Trophoblast cell (in vitro differentiated cells and primary cell): ENCODE results near the gene C19orf12.

Source experiments
- DNase-seq, 2 donors: peaks; one replicate each; pipeline ENCODE4 v3.0.0-alpha.2; 2016
- H2AFZ ChIP-seq: 2 replicates; pipeline ENCODE4 v1.6.1; 2013; ENCODE audit warnings: low read length, moderate library complexity, mild to moderate bottlenecking; ENCODE audit not compliant: insufficient read depth, poor library complexity
- H2AK5ac ChIP-seq: 2 replicates; pipeline ENCODE4 v1.6.1; 2013; ENCODE audit warnings: mild to moderate bottlenecking, low read length
- H2BK120ac ChIP-seq: 2 replicates; pipeline ENCODE4 v1.6.1; 2013; ENCODE audit warnings: low read length, mild to moderate bottlenecking, moderate library complexity; ENCODE audit not compliant: insufficient read depth, poor library complexity
- H2BK12ac ChIP-seq: 2 replicates; pipeline ENCODE4 v1.6.1; 2013; ENCODE audit warnings: mild to moderate bottlenecking, low read length, moderate library complexity
- H2BK5ac ChIP-seq: 2 replicates; pipeline ENCODE4 v1.6.1; 2013; ENCODE audit warnings: low read length, low read depth, moderate library complexity, mild to moderate bottlenecking; ENCODE audit not compliant: poor library complexity
- H3K14ac ChIP-seq: 2 replicates; pipeline ENCODE4 v1.6.1; 2013; ENCODE audit warnings: mild to moderate bottlenecking, low read length
- H3K18ac ChIP-seq: 2 replicates; pipeline ENCODE4 v1.6.1; 2013; ENCODE audit warnings: mild to moderate bottlenecking, low read length
- H3K23ac ChIP-seq: 2 replicates; pipeline ENCODE4 v1.6.1; 2013; ENCODE audit warnings: low read length
- H3K27ac ChIP-seq: 2 replicates; pipeline ENCODE4 v1.5.1; 2013; ENCODE audit warnings: low read depth, mild to moderate bottlenecking, inconsistent platforms, low read length, moderate library complexity
- H3K27me3 ChIP-seq: 2 replicates; pipeline ENCODE4 v1.6.1; 2013; ENCODE audit warnings: inconsistent platforms, mild to moderate bottlenecking, low read length, moderate library complexity; ENCODE audit not compliant: insufficient read depth
- H3K36me3 ChIP-seq, 2 experiments: 1 replicate in 1 of 2; 2 replicates in 1 of 2; pipeline ENCODE4 v1.6.1; 2013; ENCODE audit warnings: low read length in 2 of 2, mild to moderate bottlenecking in 2 of 2, moderate library complexity in 1 of 2; ENCODE audit not compliant: insufficient read depth in 2 of 2, control insufficient read depth in 1 of 2
- H3K4ac ChIP-seq: 2 replicates; pipeline ENCODE4 v1.6.1; 2013; ENCODE audit warnings: low read depth, mild to moderate bottlenecking, low read length, moderate library complexity
- H3K4me1 ChIP-seq, 2 experiments: 1 replicate in 1 of 2; 2 replicates in 1 of 2; pipeline ENCODE4 v1.6.1; 2013; ENCODE audit warnings: low read length in 2 of 2, mild to moderate bottlenecking in 2 of 2, moderate library complexity in 1 of 2; ENCODE audit not compliant: insufficient read depth in 2 of 2, control insufficient read depth in 1 of 2
- H3K4me2 ChIP-seq: 2 replicates; pipeline ENCODE4 v1.6.1; 2013; ENCODE audit warnings: inconsistent platforms, mild to moderate bottlenecking, low read length, moderate library complexity
- H3K4me3 ChIP-seq: 2 replicates; pipeline ENCODE4 v1.5.1; 2013; ENCODE audit warnings: mild to moderate bottlenecking, low read depth, low read length, inconsistent platforms
- H3K79me1 ChIP-seq: one replicate; pipeline ENCODE4 v1.6.1; 2013; ENCODE audit warnings: low read length
- H3K79me2 ChIP-seq: 2 replicates; pipeline ENCODE4 v1.6.1; 2013; ENCODE audit warnings: low read length, mild to moderate bottlenecking; ENCODE audit not compliant: control insufficient read depth, insufficient read depth, poor library complexity
- H3K9ac ChIP-seq: 2 replicates; pipeline ENCODE4 v1.6.1; 2013; ENCODE audit warnings: mild to moderate bottlenecking, low read length
- H3K9me3 ChIP-seq: 2 replicates; pipeline ENCODE4 v1.6.1; 2013; ENCODE audit warnings: low read depth, mild to moderate bottlenecking, control low read depth, inconsistent platforms, low read length; ENCODE audit not compliant: insufficient read depth
- H4K12ac ChIP-seq: 2 replicates; pipeline ENCODE4 v1.6.1; 2013; ENCODE audit warnings: low read depth, mild to moderate bottlenecking, low read length, moderate library complexity
- H4K8ac ChIP-seq: 2 replicates; pipeline ENCODE4 v1.6.1; 2013; ENCODE audit warnings: low read depth, mild to moderate bottlenecking, low read length, moderate library complexity
- H4K91ac ChIP-seq: one replicate; pipeline ENCODE4 v1.6.1; 2013; ENCODE audit warnings: low read depth, mild to moderate bottlenecking, low read length, moderate library complexity
- WGBS: extraction: QIAGEN DNeasy Blood & Tissue Kit; methylation state at CpG from one replicate; pipeline ENCODE4 v1.1.7; 2013; ENCODE audit warnings: missing lambda C conversion rate; ENCODE audit not compliant: insufficient read length, insufficient coverage; ENCODE audit errors: extremely low coverage; 5-methylcytosine and 5-hydroxymethylcytosine counted together

C19orf12 gene

DNA sequence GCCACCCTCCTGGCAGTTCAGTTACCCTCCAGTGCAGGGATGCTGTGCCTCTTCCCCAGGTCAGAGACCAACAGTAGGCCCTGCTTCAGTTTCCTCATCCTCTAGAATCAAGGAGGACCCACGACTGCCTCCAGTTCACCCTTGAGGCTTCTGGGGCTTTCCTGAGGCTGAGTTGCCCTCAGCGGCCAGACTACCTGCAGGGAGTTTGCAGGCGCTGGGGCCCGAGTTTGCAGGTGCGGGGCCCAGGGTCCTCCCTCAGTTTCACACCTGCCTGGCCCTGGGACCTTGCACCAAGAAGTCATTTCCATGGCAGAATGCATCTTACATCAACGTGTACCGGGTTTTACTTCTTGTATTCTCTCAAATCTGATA, 38.9 kb upstream of the C19orf12 start:
- no peak overlapping the region for H4K91ac ChIP-seq
- H2AFZ ChIP-seq = no peak overlapping the region
- no peak overlapping the region for H4K12ac ChIP-seq
- H3K27me3 ChIP-seq = no peaks in the 10 kb centered on the region
- H3K79me1 ChIP-seq = no peaks in the 10 kb centered on the region
- no peak overlapping the region for H3K4me3 ChIP-seq
- no peaks in the 10 kb centered on the region for H3K36me3 ChIP-seq
- no peak overlapping the region for H3K14ac ChIP-seq
- no peaks in the 10 kb centered on the region for H3K4me1 ChIP-seq
- H3K4ac ChIP-seq = no peak overlapping the region
- WGBS = no CpG with 5 or more reads among the region's 7 CpGs
- no peak overlapping the region for H3K4me2 ChIP-seq
- no peak overlapping the region for H4K8ac ChIP-seq
- H2BK120ac ChIP-seq = no peak overlapping the region
- H2BK5ac ChIP-seq = no peak overlapping the region
- no peak overlapping the region for H2AK5ac ChIP-seq
- H3K9me3 ChIP-seq = no peaks in the 10 kb centered on the region
- no peak overlapping the region for H2BK12ac ChIP-seq
- H3K23ac ChIP-seq = no peak overlapping the region
- no peak overlapping the region for H3K27ac ChIP-seq
- no peak overlapping the region for H3K18ac ChIP-seq
- H3K9ac ChIP-seq = no peak overlapping the region
- DNase-seq = no peak
- H3K79me2 ChIP-seq = no peaks in the 10 kb centered on the region

DNA sequence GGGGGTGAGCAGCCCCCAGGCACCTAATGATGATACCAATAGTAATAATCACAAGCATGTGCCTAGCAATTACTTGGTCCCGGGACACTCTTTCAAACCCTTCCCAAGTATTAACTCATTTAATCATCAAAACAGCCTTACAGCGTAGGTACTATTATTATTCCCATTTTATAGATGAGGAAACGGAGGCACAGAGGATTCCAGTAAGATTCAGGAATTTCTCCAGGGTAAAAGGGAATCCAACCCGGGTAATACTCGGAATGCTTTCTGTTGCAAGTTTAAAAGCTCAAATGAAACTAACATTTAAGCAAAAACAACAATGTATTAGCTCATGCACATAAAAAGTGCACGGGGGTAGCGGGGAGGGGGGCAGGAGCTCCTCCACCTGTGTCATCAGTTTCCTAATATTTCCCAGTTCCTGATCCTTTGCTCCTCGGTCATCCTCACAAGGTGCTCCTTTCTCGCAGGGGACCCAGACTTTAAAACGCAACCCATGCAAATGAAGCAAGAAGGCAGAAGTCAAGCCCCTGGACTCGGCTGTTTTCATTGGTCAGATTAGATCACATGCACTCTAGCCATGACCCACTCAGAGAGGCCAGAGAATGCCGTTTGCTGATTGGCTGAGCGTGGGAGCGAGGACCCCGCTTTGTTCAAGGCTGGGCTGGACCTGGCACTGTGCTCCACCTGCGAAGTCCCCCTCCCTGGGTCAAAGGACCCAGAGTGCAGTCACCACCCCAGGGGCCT, 38.3 kb upstream of the C19orf12 start:
- Histone ChIP-seq H3K4me3 (no peak overlapping the region), H2BK5ac (no peak overlapping the region), H3K4me2 (no peak overlapping the region), H3K9ac (no peak overlapping the region), H3K36me3 (no peaks in the 10 kb centered on the region), H4K8ac (no peak overlapping the region), H2BK12ac (no peak overlapping the region), H2BK120ac (no peak overlapping the region), H3K27me3 (no peaks in the 10 kb centered on the region), H2AK5ac (no peak overlapping the region), H3K79me1 (no peaks in the 10 kb centered on the region), H3K23ac (no peak overlapping the region), H3K79me2 (no peaks in the 10 kb centered on the region), H2AFZ (no peak overlapping the region), H4K12ac (no peak overlapping the region), H3K9me3 (no peaks in the 10 kb centered on the region), H3K18ac (no peak overlapping the region), H3K27ac (no peak overlapping the region), H3K14ac (no peak overlapping the region), H3K4ac (no peak overlapping the region), H3K4me1 (no peaks in the 10 kb centered on the region), H4K91ac (no peak overlapping the region)
- no peak for DNase-seq
- no CpG with 5 or more reads among the region's 16 CpGs for WGBS

DNA sequence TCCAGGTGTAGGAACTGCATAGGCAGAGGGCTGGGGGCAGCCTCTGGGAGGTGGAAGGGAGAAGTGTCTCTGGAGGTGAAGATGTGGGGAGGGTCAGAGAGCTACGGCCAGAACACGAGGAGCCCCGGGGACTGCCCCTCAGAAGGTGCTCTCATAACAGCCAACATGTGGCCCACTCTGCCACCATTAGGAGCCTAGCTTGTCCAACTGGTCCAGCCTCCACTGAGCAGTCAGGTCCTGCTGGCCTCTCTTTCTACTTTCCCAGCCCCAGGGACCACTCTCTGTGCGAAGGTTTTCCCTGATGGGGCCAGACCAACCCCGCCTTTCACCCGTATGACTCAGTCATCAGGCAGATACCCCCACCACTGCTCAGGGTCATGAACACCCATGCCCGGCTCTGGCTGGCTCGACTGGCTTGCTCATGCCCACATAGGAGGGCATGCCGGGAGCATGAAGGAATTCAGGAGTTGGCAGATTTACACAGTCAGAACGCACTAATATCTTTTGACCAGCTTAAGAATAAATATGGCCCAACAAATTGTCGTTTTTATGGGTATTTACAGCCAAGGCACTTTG, 37.5 kb upstream of the C19orf12 start:
- Histone ChIP-seq H3K27me3 (no peaks in the 10 kb centered on the region), H2BK5ac (no peak overlapping the region), H4K8ac (no peak overlapping the region), H4K91ac (no peak overlapping the region), H3K9ac (no peak overlapping the region), H3K18ac (no peak overlapping the region), H3K4me1 (no peaks in the 10 kb centered on the region), H2AK5ac (no peak overlapping the region), H3K4me2 (no peak overlapping the region), H3K79me2 (no peaks in the 10 kb centered on the region), H2BK12ac (no peak overlapping the region), H3K79me1 (no peaks in the 10 kb centered on the region), H3K36me3 (no peaks in the 10 kb centered on the region), H3K4ac (no peak overlapping the region), H4K12ac (no peak overlapping the region), H3K23ac (no peak overlapping the region), H2BK120ac (no peak overlapping the region), H3K9me3 (no peaks in the 10 kb centered on the region), H2AFZ (no peak overlapping the region), H3K27ac (no peak overlapping the region), H3K4me3 (no peak overlapping the region), H3K14ac (no peak overlapping the region)
- no CpG with 5 or more reads among the region's 11 CpGs for WGBS
- DNase-seq = no peak

DNA sequence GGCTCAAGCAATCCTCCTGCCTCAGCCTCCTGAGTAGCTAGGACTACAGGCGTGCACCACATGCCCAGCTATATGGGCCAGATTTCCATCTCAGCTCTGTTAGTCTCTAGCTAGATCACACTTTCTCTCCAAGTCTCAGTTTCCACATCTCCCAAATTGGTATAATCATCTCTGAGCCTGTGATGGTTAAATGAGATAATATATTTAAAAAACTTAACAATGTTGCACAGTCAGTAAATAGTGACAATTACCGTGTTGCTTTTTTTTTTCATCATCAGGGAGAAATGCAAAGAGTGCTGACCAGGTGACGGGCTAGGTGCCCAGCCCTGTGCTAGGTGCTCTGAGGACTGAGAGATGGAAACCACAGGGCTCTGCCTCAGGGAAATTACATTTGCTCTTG, 36.9 kb upstream of the C19orf12 start:
- Histone ChIP-seq H3K4me2 (no peak overlapping the region), H3K9me3 (no peaks in the 10 kb centered on the region), H2BK120ac (no peak overlapping the region), H4K91ac (no peak overlapping the region), H3K4ac (no peak overlapping the region), H3K23ac (no peak overlapping the region), H4K12ac (no peak overlapping the region), H4K8ac (no peak overlapping the region), H3K79me1 (no peaks in the 10 kb centered on the region), H3K4me1 (no peaks in the 10 kb centered on the region), H3K79me2 (no peaks in the 10 kb centered on the region), H3K14ac (no peak overlapping the region), H3K27me3 (no peaks in the 10 kb centered on the region), H3K4me3 (no peak overlapping the region), H2BK12ac (no peak overlapping the region), H3K18ac (no peak overlapping the region), H3K36me3 (no peaks in the 10 kb centered on the region), H2AFZ (no peak overlapping the region), H3K9ac (no peak overlapping the region), H2BK5ac (no peak overlapping the region), H3K27ac (no peak overlapping the region), H2AK5ac (no peak overlapping the region)
- no CpG with 5 or more reads among the region's 3 CpGs for WGBS
- DNase-seq = no peak
